Stimulated activated naive CD8-positive, alpha-beta T cell treated with anti-CD3 and anti-CD28 coated beads, Interleukin-15, amount 100 ng/mL, for 72 hours (primary cell): ENCODE results near the gene USF2.
A peak's percentile ranks its signal among the peaks of the same experiment; 100 is the strongest.
"Not testable (repeated sequence)": the region's sequence is repeated elsewhere in the genome, so short reads cannot be mapped to it uniquely, and the experiment has no call there.

Source experiments
- ATAC-seq: fragments of 150-1000 bp; cut with Tn5 transposase; 2 replicates; pipeline ENCODE4 v1.10.0; 2021; ENCODE audit warnings: mild to moderate bottlenecking, moderate library complexity
- DNase-seq, 2 donors: peaks; one replicate each; pipeline ENCODE4 v3.0.0; 2021 to 2022
- H3K27ac Mint-ChIP-seq, 2 donors: one replicate each; pipeline ENCODE4 v1.8.0; 2022; ENCODE audit warnings: mild to moderate bottlenecking in 2 of 2, mixed read lengths in 2 of 2, moderate library complexity in 2 of 2
- H3K27me3 Mint-ChIP-seq: one replicate; pipeline ENCODE4 v1.8.0; 2022; ENCODE audit warnings: mixed read lengths
- H3K4me1 Mint-ChIP-seq: one replicate; pipeline ENCODE4 v1.8.0; 2022; ENCODE audit warnings: mild to moderate bottlenecking, mixed read lengths
- H3K4me3 Mint-ChIP-seq, 2 donors: one replicate each; pipeline ENCODE4 v1.8.0; 2022; ENCODE audit warnings: mild to moderate bottlenecking in 2 of 2, mixed read lengths in 2 of 2, moderate library complexity in 1 of 2
- H3K9me3 Mint-ChIP-seq, 2 donors: one replicate each; pipeline ENCODE4 v1.8.0; 2022; ENCODE audit warnings: mixed read lengths in 2 of 2

USF2 gene

GRCh38 chr19:35231956-35232645 lies 36.7 kb upstream of the USF2 start:
- no peak for DNase-seq
- no peak overlapping the region for H3K27ac Mint-ChIP-seq
- H3K4me3 Mint-ChIP-seq: no peak overlapping the region
- H3K9me3 Mint-ChIP-seq: no peaks in the 10 kb centered on the region
- H3K4me1 Mint-ChIP-seq: peaks cover 14% of the 10 kb centered on the region
- H3K27me3 Mint-ChIP-seq: no peaks in the 10 kb centered on the region
- no peak for ATAC-seq

- no peak for DNase-seq
- Mint-ChIP-seq H3K4me1 (peaks cover 14% of the 10 kb centered on the region), H3K27me3 (no peaks in the 10 kb centered on the region), H3K27ac (no peak overlapping the region), H3K9me3 (no peaks in the 10 kb centered on the region), H3K4me3 (no peak overlapping the region)
- no peak for ATAC-seq
Measured at GRCh38 chr19:35232912-35233311, 35.9 kb upstream of the USF2 start.

GRCh38 chr19:35236638-35237400 lies 31.9 kb upstream of the USF2 start:
- ATAC-seq (no peak), DNase-seq (no peak)
- Mint-ChIP-seq H3K4me3 (no peak overlapping the region), H3K27me3 (no peaks in the 10 kb centered on the region), H3K9me3 (peaks cover 12% of the 10 kb centered on the region in 2 donors), H3K4me1 (peaks cover 35% of the 10 kb centered on the region), H3K27ac (peak overlapping the region in 1 of 2 donors; percentile 42)

GRCh38 chr19:35239597-35239996 lies 29.2 kb upstream of the USF2 start:
- not testable (repeated sequence) for H3K4me3 Mint-ChIP-seq, ATAC-seq, DNase-seq, H3K27ac Mint-ChIP-seq, H3K27me3 Mint-ChIP-seq
- Mint-ChIP-seq H3K9me3 (peaks cover 24 to 27% of the 10 kb centered on the region in 2 donors), H3K4me1 (peaks cover 35% of the 10 kb centered on the region)

- ATAC-seq (peak; percentile 78), DNase-seq (no peak)
- H3K4me1 Mint-ChIP-seq: peaks cover 30% of the 10 kb centered on the region
- peak overlapping the region in 1 of 2 donors; percentile 91 for H3K27ac Mint-ChIP-seq
- H3K27me3 Mint-ChIP-seq: no peaks in the 10 kb centered on the region
- peak overlapping the region; percentile 60 to 63 for H3K4me3 Mint-ChIP-seq
- H3K9me3 Mint-ChIP-seq: peaks cover 27 to 33% of the 10 kb centered on the region in 2 donors
Measured at GRCh38 chr19:35240327-35240726, 28.4 kb upstream of the USF2 start.

GRCh38 chr19:35241417-35241816 lies 27.3 kb upstream of the USF2 start:
- ATAC-seq (no peak), DNase-seq (no peak)
- peaks cover 27 to 33% of the 10 kb centered on the region in 2 donors for H3K9me3 Mint-ChIP-seq
- H3K27ac Mint-ChIP-seq: no peak overlapping the region
- peaks cover 25% of the 10 kb centered on the region for H3K4me1 Mint-ChIP-seq
- no peaks in the 10 kb centered on the region for H3K27me3 Mint-ChIP-seq
- H3K4me3 Mint-ChIP-seq: no peak overlapping the region

GRCh38 chr19:35246466-35247092 lies 22.2 kb upstream of the USF2 start:
- no peak for DNase-seq
- ATAC-seq: no peak
- Mint-ChIP-seq H3K4me1 (peaks cover 43% of the 10 kb centered on the region), H3K9me3 (peaks cover 18 to 24% of the 10 kb centered on the region in 2 donors), H3K27ac (no peak overlapping the region), H3K4me3 (peak overlapping the region in 1 of 2 donors; percentile 87), H3K27me3 (no peaks in the 10 kb centered on the region)

GRCh38 chr19:35247526-35248309 lies 21.0 kb upstream of the USF2 start:
- peak; percentile 56 to 73 for DNase-seq
- peak overlapping the region; percentile 98 to 100 for H3K27ac Mint-ChIP-seq
- peak; percentile 56 for ATAC-seq
- peak overlapping the region; percentile 87 to 100 for H3K4me3 Mint-ChIP-seq
- peaks cover 13 to 19% of the 10 kb centered on the region in 2 donors for H3K9me3 Mint-ChIP-seq
- no peaks in the 10 kb centered on the region for H3K27me3 Mint-ChIP-seq
- peaks cover 51% of the 10 kb centered on the region for H3K4me1 Mint-ChIP-seq

GRCh38 chr19:35248310-35249145 lies 20.2 kb upstream of the USF2 start, which contains the start of gene LSR:
LSR (plus strand) TSS chr19:35249002; CDS start chr19:35249023, 21 bp downstream.
- H3K27ac Mint-ChIP-seq: peak within 1 kb of the TSS; percentile 98 to 100
- H3K9me3 Mint-ChIP-seq: peaks cover 11 to 16% of the 10 kb centered on the region in 2 donors
- H3K4me1 Mint-ChIP-seq: peaks cover 57% of the 10 kb centered on the region
- peak; percentile 96 for ATAC-seq
- peak; percentile 92 for DNase-seq
- peak within 1 kb of the TSS; percentile 87 to 100 for H3K4me3 Mint-ChIP-seq
- H3K27me3 Mint-ChIP-seq: no peaks in the 10 kb centered on the region

- ATAC-seq: no peak
- Mint-ChIP-seq H3K27ac (peak overlapping the region; percentile 98 to 100), H3K27me3 (no peaks in the 10 kb centered on the region), H3K9me3 (peaks cover 6 to 9% of the 10 kb centered on the region in 2 donors), H3K4me1 (peaks cover 60% of the 10 kb centered on the region), H3K4me3 (peak overlapping the region; percentile 87 to 100)
- DNase-seq: peak in 1 of 2 donors; percentile 11
Measured at GRCh38 chr19:35249146-35249847, 19.5 kb upstream of the USF2 start.

- H3K4me1 Mint-ChIP-seq: peaks cover 68% of the 10 kb centered on the region
- DNase-seq (peak in 1 of 2 donors; percentile 8), ATAC-seq (no peak)
- peak overlapping the region; percentile 87 to 100 for H3K4me3 Mint-ChIP-seq
- H3K27ac Mint-ChIP-seq: peak overlapping the region in 1 of 2 donors; percentile 100
- H3K27me3 Mint-ChIP-seq: no peaks in the 10 kb centered on the region
- peaks cover 0 to 1% of the 10 kb centered on the region in 2 donors for H3K9me3 Mint-ChIP-seq
Measured at GRCh38 chr19:35249848-35250711, 18.7 kb upstream of the USF2 start.

GRCh38 chr19:35251456-35251855 lies 17.3 kb upstream of the USF2 start:
- ATAC-seq (no peak), DNase-seq (peak in 1 of 2 donors; percentile 3)
- H3K4me3 Mint-ChIP-seq: no peak overlapping the region
- H3K27ac Mint-ChIP-seq: peak overlapping the region in 1 of 2 donors; percentile 34
- H3K27me3 Mint-ChIP-seq: no peaks in the 10 kb centered on the region
- peaks cover 78% of the 10 kb centered on the region for H3K4me1 Mint-ChIP-seq
- no peaks in the 10 kb centered on the region for H3K9me3 Mint-ChIP-seq
